Activated naive CD4-positive, alpha-beta T cell treated with anti-CD3 and anti-CD28 coated beads, Interleukin-2, amount 50 U/mL, for 24 hours (primary cell): ENCODE measurements around the gene PKN3.

Source experiments
- H3K27ac Mint-ChIP-seq: one replicate; pipeline ENCODE4 v1.8.0; 2021; ENCODE audit warnings: mild to moderate bottlenecking, mixed read lengths
- H3K27me3 Mint-ChIP-seq: one replicate; pipeline ENCODE4 v1.8.0; 2021; ENCODE audit warnings: mixed read lengths
- H3K36me3 Mint-ChIP-seq: one replicate; pipeline ENCODE4 v1.8.0; 2021; ENCODE audit warnings: mixed read lengths
- H3K4me1 Mint-ChIP-seq: one replicate; pipeline ENCODE4 v1.8.0; 2021; ENCODE audit warnings: mixed read lengths
- H3K4me3 Mint-ChIP-seq: one replicate; pipeline ENCODE4 v1.8.0; 2021; ENCODE audit warnings: mild to moderate bottlenecking, mixed read lengths
- H3K9me3 Mint-ChIP-seq: one replicate; pipeline ENCODE4 v1.8.0; 2021; ENCODE audit warnings: mixed read lengths

PKN3 gene

DNA sequence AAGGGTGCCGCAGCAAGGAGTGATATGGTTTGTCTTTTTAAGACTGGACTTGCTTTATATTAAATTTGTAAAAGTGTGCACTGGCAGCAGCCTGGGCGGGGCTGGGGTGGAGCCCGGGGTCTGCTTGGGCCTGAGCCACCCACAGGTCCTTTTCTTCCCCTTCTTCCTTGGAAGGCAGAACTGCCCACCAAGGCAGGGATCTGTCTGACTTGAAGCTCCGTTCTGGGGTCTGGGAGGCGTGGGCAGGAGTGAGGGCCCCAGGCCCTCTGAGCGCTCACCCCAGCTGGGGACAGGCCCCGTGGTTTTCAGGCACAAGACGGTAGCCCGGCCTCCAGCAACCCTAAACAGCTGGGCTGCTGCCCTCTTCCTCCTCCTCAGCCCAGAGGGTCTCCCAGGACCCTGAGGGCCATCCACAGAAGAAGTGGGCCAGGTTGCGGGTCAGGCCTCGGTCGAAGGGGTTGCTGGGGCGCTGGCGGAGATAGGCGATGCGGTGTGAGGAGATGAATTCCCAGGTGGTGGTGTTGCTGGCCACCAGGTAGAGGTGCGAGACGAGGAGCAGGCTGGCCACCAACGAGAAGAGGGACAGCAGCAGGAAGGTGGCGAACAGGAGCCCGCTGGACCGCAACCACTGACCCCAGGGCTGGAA, 18.7 kb downstream of the PKN3 start:
- no peaks in the 10 kb centered on the region for H3K36me3 Mint-ChIP-seq
- peaks cover 29% of the 10 kb centered on the region for H3K4me1 Mint-ChIP-seq
- no peaks in the 10 kb centered on the region for H3K9me3 Mint-ChIP-seq
- no peak overlapping the region for H3K27ac Mint-ChIP-seq
- peak overlapping the region; percentile 36 for H3K4me3 Mint-ChIP-seq
- no peaks in the 10 kb centered on the region for H3K27me3 Mint-ChIP-seq

DNA sequence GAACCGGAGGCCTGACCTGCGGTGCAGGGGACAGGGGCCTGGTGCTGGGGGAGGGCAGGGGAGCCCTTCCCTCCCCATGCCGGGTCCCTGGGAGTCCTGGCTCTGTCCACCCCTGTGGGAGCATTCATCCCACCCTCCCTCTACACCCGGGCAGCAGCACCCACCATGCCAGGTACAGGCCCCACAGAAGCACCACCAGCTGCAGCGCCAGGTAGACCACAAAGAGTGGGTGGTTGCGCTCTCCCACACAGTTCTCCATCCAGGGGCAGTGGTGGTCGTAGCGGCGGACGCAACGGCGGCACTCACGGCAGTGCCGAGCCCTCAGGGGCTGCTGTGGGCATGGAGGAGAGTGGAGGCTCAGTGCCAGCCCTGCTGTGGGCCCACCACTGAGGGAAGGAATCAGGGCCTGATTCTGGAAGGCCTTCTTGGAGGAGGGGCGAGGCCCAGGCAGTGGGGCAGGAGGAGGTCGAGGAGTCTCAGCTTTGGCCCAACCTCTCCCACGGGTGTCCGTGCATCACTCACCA, 19.2 kb downstream of the PKN3 start:
- Mint-ChIP-seq H3K9me3 (no peaks in the 10 kb centered on the region), H3K27me3 (no peaks in the 10 kb centered on the region), H3K4me1 (peaks cover 34% of the 10 kb centered on the region), H3K27ac (no peak overlapping the region), H3K4me3 (no peak overlapping the region), H3K36me3 (no peaks in the 10 kb centered on the region)

DNA sequence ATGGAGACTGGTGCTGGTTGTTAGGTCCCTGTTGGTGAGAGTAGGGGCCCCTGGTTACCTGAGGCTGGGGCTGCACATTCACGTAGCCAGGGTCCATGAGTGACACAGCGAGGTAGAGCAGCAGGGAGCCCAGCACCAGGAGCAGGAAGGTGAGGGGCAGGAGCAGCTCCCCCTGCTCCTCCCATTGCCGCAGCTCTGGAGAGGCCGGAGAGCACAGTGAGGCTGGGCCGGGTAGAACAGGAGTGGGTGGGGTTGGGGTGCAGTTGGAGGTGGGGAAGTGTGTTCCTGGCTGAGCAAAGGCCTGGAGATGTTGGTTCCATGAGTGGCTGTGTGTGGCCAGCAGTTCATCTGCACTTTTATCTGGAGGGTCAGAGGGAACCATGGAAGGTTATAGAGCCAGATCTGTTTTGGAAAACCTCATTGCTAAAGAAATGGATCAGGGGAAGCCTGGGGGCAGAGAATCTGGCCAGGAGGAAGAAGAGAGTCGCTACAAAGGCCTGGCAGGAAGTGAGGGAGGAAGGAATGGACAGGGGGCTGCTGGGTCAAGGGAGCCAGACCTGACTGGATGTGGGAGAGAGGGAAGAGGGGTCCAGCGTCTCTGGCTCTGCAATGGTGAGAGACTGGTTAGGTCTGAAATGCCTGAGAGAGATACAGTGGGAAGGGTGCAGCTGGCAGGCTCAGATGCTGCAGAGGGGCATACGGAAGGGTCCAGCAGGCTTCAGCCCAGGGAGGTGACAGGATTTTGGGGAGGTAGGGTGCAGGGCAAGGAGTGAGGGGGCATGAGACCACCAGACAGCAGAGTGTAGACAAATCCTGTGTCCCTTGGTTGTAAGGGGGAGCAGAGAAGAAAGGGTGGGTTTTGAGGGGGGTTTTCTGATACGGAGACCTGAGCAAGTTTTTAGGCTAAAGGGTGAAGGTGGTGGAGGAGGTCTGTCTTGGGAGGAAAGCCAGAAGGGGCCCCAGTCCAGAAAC, 20.4 kb downstream of the PKN3 start:
- no peaks in the 10 kb centered on the region for H3K36me3 Mint-ChIP-seq
- H3K9me3 Mint-ChIP-seq = no peaks in the 10 kb centered on the region
- peaks cover 44% of the 10 kb centered on the region for H3K4me1 Mint-ChIP-seq
- peak overlapping the region; percentile 73 for H3K27ac Mint-ChIP-seq
- peak overlapping the region; percentile 94 for H3K4me3 Mint-ChIP-seq
- no peaks in the 10 kb centered on the region for H3K27me3 Mint-ChIP-seq

DNA sequence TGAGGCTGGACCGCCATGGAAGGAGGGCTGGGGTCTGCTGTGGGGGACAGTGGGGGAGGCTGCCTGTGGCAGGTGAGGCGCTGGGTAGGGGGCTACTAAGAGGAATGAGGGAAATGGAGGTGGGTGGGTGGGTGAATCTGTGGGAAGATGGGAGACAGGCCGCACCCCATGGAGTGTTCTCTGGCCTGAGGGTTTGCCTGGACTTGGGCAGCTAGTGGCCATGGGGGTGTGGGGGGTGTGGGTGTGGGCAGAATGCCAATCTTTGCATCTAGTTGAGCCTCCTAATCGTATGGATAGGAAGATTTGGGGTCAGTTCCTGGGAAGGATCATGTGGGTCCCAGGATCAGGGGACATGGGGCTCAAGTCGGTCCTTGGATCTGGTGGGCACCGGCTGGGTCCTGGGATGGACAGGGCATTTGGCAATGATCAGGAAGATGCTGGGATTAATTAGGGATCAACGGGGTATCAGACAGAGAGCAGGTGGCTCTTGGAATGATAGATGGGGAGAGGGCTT, 21.1 kb downstream of the PKN3 start:
- Mint-ChIP-seq H3K4me3 (peak overlapping the region; percentile 94), H3K4me1 (peaks cover 51% of the 10 kb centered on the region), H3K36me3 (no peaks in the 10 kb centered on the region), H3K9me3 (no peaks in the 10 kb centered on the region), H3K27ac (peak overlapping the region; percentile 89), H3K27me3 (no peaks in the 10 kb centered on the region)

DNA sequence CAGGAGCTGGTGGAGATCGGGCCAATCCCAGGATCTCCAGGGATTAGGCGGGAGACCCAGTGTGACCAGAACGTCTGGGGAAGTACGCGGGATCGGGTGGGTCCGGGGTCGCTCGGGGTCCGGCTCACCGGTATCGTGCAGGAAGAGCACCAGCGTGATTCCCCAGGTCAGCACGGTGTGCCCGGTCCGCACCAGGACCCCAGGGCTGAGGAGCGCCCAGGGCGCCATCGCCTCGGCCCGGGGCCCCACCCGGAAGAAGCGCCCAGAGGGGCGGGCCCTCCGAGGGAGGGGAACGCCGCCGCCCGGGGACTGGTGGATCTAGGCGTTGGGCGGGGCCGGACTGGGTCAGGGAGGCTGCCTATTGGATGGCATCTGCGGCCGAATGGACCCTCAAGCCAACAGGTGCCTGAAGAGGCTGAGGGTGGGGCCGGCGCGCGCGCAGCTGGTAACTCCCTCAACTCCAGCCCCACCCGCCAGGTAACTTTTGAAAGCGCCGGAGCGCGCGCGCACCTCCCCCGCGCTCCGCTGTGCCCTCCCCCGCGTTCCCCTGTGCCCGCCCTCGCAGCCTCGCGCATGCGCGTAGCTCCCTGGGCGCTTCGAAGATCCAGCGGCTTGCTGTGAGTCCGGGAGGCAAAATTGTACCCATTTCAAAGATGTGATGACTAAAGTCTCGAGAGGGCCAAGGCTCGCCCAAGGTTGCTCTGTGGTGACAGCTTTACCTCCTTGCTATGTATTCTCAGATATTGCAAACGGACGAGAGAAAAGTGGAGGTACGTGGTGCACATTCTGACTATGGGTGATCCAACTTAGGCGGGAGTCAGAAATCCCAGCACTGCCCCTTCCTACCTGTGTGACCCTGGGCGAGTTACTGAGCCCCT, 21.8 kb downstream of the PKN3 start, which contains the start of gene ZDHHC12:
ZDHHC12 (minus strand) TSS at position 262 of the 878 bp plus-strand sequence; CDS start at position 228, 34 bp downstream.
- H3K27ac Mint-ChIP-seq = peak within 1 kb of the TSS; percentile 89
- peaks cover 51% of the 10 kb centered on the region for H3K4me1 Mint-ChIP-seq
- no peaks in the 10 kb centered on the region for H3K9me3 Mint-ChIP-seq
- no peaks in the 10 kb centered on the region for H3K36me3 Mint-ChIP-seq
- H3K4me3 Mint-ChIP-seq = peak within 1 kb of the TSS; percentile 94
- H3K27me3 Mint-ChIP-seq = no peaks in the 10 kb centered on the region

DNA sequence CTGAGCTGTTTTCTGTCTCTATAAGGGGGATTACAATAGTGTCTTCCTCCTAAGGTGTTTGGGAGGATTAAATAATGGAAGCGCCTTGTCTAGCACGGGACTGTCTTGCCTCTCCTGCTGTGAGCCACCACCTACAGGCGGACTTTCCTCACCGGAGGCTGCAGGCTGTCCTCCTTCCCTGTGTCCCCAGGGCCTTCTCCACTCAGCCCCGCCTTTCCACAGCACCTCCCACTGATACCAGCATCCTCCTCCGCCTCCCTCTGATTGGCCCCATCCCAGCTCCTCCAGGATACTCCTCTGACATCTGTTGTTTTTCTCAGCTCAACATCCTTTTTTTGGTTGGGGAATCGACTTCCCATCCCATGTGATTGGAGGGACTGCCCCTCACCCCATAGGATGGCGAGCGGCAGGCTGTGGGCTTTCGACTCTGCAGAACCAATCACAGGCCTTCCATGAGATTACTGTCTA, 22.5 kb downstream of the PKN3 start:
- peak overlapping the region; percentile 85 for H3K27ac Mint-ChIP-seq
- no peaks in the 10 kb centered on the region for H3K9me3 Mint-ChIP-seq
- no peaks in the 10 kb centered on the region for H3K36me3 Mint-ChIP-seq
- H3K4me3 Mint-ChIP-seq = peak overlapping the region; percentile 94
- no peaks in the 10 kb centered on the region for H3K27me3 Mint-ChIP-seq
- peaks cover 51% of the 10 kb centered on the region for H3K4me1 Mint-ChIP-seq

DNA sequence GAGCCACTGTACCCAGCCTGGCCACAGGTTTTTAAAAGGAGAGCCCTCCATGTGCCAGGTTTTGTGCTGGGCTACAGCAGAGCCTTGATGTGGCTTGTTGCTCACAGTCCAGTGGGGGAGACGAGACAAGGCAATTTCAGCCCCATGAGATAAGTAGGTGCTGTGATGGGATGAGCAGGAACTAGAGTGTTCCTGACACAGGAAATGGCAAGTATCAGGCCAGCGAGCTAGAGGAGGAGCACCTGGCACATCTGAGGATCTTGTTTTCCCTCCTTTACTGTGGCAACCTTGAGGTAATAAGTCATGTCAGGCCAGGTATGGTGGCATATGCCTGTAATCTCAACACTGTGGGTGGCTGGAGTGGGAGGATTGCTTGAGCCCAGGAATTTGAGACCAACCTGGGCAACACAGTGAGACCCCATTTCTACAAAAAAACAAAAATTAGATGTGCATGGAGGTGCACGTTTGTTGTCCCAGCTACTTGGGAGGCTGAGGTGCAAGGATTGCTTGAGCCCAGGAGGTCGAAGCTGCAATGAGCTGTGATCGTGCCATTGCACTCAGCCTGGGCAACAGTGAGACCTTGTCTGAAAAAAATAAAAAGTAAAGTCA, 25.4 kb downstream of the PKN3 start:
- no peaks in the 10 kb centered on the region for H3K9me3 Mint-ChIP-seq
- no peaks in the 10 kb centered on the region for H3K36me3 Mint-ChIP-seq
- H3K4me3 Mint-ChIP-seq = no peak overlapping the region
- H3K4me1 Mint-ChIP-seq = peaks cover 48% of the 10 kb centered on the region
- H3K27ac Mint-ChIP-seq = peak overlapping the region; percentile 55
- H3K27me3 Mint-ChIP-seq = no peaks in the 10 kb centered on the region

GRCh38 chr9:128728298-128728697, 26.0 kb downstream of the PKN3 start:
- Mint-ChIP-seq H3K9me3 (no peaks in the 10 kb centered on the region), H3K4me1 (peaks cover 43% of the 10 kb centered on the region), H3K36me3 (no peaks in the 10 kb centered on the region), H3K4me3 (no peak overlapping the region), H3K27me3 (no peaks in the 10 kb centered on the region), H3K27ac (no peak overlapping the region)

- no peak overlapping the region for H3K27ac Mint-ChIP-seq
- peaks cover 36% of the 10 kb centered on the region for H3K4me1 Mint-ChIP-seq
- H3K36me3 Mint-ChIP-seq = no peaks in the 10 kb centered on the region
- no peak overlapping the region for H3K4me3 Mint-ChIP-seq
- no peaks in the 10 kb centered on the region for H3K9me3 Mint-ChIP-seq
- H3K27me3 Mint-ChIP-seq = no peaks in the 10 kb centered on the region
These were observed 27.0 kb downstream of the PKN3 start for GRCh38 chr9:128729302-128729701.

GRCh38 chr9:128729766-128730517, 27.6 kb downstream of the PKN3 start:
- no peaks in the 10 kb centered on the region for H3K36me3 Mint-ChIP-seq
- no peaks in the 10 kb centered on the region for H3K27me3 Mint-ChIP-seq
- peaks cover 30% of the 10 kb centered on the region for H3K4me1 Mint-ChIP-seq
- no peak overlapping the region for H3K27ac Mint-ChIP-seq
- no peak overlapping the region for H3K4me3 Mint-ChIP-seq
- H3K9me3 Mint-ChIP-seq = no peaks in the 10 kb centered on the region

GRCh38 chr9:128731093-128731492, 28.8 kb downstream of the PKN3 start:
- H3K27ac Mint-ChIP-seq = no peak overlapping the region
- no peak overlapping the region for H3K4me3 Mint-ChIP-seq
- no peaks in the 10 kb centered on the region for H3K9me3 Mint-ChIP-seq
- peaks cover 5% of the 10 kb centered on the region for H3K36me3 Mint-ChIP-seq
- H3K27me3 Mint-ChIP-seq = no peaks in the 10 kb centered on the region
- H3K4me1 Mint-ChIP-seq = peaks cover 20% of the 10 kb centered on the region

DNA sequence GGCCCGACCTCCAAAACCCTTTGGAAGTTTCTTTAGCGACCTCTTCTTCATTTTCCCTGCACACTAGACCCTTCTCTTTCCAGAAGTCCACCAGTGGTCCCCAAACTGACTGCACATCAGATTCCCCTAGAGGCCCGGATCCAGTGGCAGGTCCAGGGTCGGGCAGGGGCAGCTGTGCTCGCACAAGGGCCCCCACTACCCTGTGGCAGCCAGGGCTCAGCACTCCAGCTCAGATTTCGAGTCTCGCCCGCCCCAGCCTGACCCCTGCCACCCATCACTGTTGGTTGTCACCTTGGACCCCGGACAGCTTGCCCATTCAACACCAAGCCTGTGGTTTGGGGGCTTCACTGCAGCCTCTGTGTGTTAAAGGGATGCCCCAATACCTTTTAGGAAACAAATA, 29.4 kb downstream of the PKN3 start:
- H3K4me1 Mint-ChIP-seq = peaks cover 16% of the 10 kb centered on the region
- peaks cover 5% of the 10 kb centered on the region for H3K36me3 Mint-ChIP-seq
- no peak overlapping the region for H3K4me3 Mint-ChIP-seq
- H3K9me3 Mint-ChIP-seq = no peaks in the 10 kb centered on the region
- H3K27me3 Mint-ChIP-seq = no peaks in the 10 kb centered on the region
- no peak overlapping the region for H3K27ac Mint-ChIP-seq

DNA sequence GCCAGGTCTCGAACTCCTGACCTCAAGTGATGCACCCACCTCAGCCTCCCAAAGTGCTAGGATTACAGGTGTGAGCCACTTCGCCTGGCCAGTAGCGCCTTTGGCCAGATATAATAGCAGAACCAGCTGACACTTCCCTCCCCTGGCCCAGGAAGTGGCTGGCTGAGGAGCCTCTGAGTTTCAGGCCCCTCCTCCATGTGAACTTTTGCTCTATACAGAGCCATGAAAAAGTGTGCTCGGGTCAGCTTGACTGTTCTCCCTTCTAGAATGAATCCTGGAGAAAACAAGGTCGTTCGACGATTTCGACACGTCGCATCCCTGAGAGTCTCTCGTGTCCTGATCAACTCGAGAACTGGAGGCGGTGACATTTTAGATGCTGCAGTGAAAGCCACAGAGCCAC, 30.3 kb downstream of the PKN3 start:
- no peaks in the 10 kb centered on the region for H3K9me3 Mint-ChIP-seq
- H3K27ac Mint-ChIP-seq = no peak overlapping the region
- H3K4me3 Mint-ChIP-seq = no peak overlapping the region
- peaks cover 5% of the 10 kb centered on the region for H3K36me3 Mint-ChIP-seq
- H3K27me3 Mint-ChIP-seq = no peaks in the 10 kb centered on the region
- H3K4me1 Mint-ChIP-seq = peaks cover 7% of the 10 kb centered on the region

- Mint-ChIP-seq H3K27me3 (no peaks in the 10 kb centered on the region), H3K27ac (no peak overlapping the region), H3K4me1 (peaks cover under 1% of the 10 kb centered on the region), H3K9me3 (no peaks in the 10 kb centered on the region), H3K4me3 (no peak overlapping the region), H3K36me3 (peaks cover 5% of the 10 kb centered on the region)
These were observed 31.0 kb downstream of the PKN3 start for GRCh38 chr9:128733256-128733655.
